Posterior cingulate gyrus (tissue), 11 donors: ENCODE measurements around the gene TCP10L.

ENCODE experiments used
- DNase-seq, 10 donors: peaks; one replicate each; pipeline versions ENCODE4 v3.0.0 to v3.0.0-alpha.2; 2020 to 2021; ENCODE audit warnings: mixed read lengths in 3 of 10
- intact Hi-C: fragments of 100-400 bp; cut with DNase I; formaldehyde crosslinking; loops from one replicate; pipeline ENCODE4 v1.15.1; 2023

Gene TCP10L

GRCh38 chr21:32590130-32590529 lies 4.8 kb upstream of the TCP10L start:
- peak in 1 of 10 donors; percentile 49 for DNase-seq
- intact Hi-C loops: no loop called here

- intact Hi-C loops: no loop called here
- DNase-seq: no peak
Measured at GRCh38 chr21:32587651-32588050, 2.3 kb upstream of the TCP10L start.

DNA sequence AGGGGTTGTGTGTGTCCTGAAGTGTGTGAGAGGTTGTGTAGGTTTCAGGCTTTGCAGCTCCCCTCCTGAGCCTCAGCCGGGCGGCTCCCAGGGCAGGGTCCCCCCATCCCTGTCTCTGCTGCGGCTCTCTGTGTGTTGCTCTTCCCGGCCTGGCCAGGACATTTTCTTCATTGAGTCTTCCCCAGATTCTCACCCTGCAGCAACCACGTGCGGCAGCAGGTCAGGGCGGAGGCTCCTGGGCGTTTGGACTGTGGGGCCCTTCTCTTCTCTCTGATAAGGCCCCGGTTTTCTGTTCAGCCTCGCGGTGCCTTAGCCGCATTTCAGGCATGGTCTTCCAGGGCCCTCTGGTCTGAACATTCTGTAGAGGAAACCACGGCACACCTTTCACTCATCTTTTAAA lies 1.8 kb upstream of the TCP10L start:
- DNase-seq: no peak
- intact Hi-C loops: no loop called here

DNA sequence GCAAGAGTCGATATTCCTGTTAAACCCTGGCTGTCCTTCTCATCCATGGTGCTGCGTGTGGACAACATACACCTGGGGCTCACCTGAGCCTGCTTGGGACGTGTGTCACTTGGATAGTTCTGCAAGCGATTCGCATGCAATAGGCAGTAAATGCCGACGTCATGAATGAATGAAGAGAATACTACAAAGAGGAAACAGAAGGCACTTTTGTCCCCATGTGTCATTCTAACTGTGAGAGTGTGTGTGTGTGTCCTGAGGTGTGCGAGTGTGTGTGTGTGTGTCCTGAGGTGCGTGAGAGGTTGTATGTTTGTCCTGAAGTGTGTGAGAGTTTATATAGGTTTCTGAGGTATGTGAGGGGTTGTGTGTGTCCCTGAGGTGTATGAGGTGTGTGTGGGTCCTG lies 647 bp upstream of the TCP10L start:
- intact Hi-C loops: no loop called here
- DNase-seq: no peak

- intact Hi-C loops: no loop called here
Measured at GRCh38 chr21:32584472-32584871, 851 bp downstream of the TCP10L start.

DNA sequence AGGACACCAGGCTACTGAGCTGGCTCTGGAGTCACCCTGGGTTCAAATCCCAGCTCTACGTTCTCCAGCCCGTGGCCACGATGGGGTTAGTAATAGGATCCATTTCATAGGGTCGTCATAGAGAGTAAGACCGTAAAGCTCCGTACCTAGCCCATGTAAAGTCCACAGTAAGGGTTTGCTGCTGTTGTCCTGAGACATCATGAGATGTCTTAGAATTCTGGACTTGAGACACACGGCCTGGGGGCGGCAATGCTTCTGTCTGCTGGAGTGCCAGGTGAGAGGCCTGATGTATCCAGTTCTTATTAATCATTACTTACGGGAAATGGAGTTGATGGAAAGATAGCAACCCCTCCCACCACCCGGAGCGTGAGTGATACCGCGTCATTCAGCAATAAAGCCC lies 3.6 kb downstream of the TCP10L start:
- DNase-seq: no peak
- intact Hi-C loops: no loop called here

More at GRCh38 chr21:32584472-32584871, 851 bp downstream of the TCP10L start:
- no peak for DNase-seq

DNA sequence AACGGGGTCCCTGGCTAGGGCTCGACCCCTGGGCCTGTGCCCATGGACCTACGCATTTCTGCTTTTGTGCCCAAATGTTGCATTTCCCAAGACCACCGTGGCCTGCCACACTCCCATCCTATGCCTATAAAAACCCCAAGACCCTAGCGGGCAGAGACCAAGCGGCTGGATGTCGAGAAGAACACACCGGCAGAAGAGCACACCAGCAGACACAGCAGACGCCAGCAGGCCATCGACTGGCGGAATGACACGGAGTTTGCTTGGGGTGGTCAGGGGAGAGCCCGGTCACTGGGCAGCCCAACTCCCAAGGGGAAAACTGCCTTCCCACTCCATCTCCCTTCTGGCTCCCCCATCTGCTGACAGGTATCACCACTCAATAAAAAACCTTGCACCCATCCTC lies 4.4 kb downstream of the TCP10L start:
- intact Hi-C loops: no loop called here
- peak in 1 of 10 donors; percentile 79 for DNase-seq

GRCh38 chr21:32578107-32578691 lies 7.1 kb downstream of the TCP10L start:
- peak in 1 of 10 donors; percentile 84 for DNase-seq
- intact Hi-C loops: no loop called here

DNA sequence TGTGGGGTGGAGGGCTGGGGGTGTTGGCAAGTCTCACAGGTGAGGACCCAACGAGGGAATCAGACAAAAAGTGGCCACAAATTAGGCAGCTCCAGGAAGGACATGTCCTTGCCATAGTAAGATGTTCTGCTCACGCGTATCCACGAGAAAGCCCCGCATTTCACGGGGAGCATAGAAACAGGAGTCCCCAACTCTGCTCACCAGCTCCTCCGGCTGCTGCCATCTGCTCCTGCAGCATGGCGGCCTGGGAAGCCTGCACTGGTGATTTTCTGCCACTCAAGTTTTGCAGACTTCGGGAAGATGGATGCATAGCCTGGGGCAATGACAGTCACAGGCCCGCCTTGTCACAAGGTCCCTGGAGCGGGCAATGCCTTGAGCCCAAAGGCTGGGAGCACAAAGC lies 9.3 kb downstream of the TCP10L start:
- peak in 1 of 10 donors; percentile 75 for DNase-seq
- intact Hi-C loops: no loop called here

- intact Hi-C loops: no loop called here
- DNase-seq: peak in 1 of 10 donors; percentile 81
Measured at GRCh38 chr21:32574946-32575925, 10.1 kb downstream of the TCP10L start.

DNA sequence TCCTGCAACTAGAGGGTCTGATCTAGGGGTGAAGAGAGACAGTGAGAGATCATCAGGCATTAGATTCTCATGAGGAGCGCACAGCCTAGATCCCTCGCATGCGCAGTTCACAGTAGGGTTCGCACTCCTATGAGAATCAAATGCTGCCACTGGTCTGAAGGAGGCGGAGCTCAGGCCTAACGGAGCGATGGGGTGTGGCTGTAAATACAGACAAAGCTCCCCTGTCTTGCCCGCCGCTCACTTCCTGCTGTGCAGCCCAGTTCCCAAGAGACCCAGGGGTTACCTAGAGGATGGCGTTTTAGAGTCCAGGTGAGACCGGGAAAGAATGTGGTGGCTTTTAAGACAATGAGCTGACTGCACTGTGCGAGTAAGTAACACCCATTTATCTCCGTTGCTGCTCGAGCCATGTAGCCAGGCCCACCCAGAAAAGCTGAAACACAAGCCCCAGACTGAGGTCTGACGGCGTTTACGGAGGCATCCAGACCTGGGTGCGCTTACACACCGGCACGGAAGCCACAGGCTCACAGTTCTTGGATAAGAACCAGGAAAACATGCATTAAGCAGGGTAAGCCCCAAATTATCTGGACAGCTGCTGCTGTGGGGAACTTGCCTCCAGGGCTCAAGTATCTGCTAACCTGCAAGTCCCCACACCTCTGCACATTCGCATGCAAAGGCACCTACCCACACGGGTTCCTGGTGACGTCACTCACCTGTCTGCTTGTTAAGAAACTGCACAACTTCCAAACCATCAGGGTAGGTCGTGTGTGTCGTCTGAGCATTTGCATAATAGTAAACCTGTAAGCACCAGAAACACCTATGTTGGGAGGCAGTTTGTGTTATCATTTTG lies 12.5 kb downstream of the TCP10L start:
- DNase-seq: no peak
- intact Hi-C loops: no loop called here

DNA sequence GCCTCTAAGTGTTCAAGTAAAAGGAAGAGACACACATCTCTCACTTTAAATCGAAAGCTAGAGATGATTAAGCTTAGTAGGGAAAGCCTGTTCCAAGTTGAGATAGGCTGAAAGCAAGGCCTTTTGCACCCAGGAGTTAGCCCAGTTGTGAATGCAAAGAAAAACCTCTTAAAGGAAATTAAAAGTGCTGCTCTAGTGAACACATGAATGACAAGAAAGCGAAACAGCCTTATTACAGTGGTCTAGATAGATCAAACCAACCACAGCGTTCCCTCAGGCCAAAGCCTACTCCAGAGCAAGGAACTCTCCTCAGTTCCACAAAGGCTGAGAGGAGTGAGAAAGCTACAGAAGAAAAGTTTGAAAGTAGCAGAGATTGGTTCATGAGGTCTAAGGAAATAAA lies 14.9 kb downstream of the TCP10L start:
- intact Hi-C loops: no loop called here
- DNase-seq: no peak

- intact Hi-C loops: loop anchor here (1.0 to 5.0 kb wide), 2 partner anchors 142 to 155 kb away; no protein-coding TSS in a partner anchor
- DNase-seq: peak; percentile 27 to 95 (median 69)
Measured at GRCh38 chr21:32569261-32570230, 15.8 kb downstream of the TCP10L start.

DNA sequence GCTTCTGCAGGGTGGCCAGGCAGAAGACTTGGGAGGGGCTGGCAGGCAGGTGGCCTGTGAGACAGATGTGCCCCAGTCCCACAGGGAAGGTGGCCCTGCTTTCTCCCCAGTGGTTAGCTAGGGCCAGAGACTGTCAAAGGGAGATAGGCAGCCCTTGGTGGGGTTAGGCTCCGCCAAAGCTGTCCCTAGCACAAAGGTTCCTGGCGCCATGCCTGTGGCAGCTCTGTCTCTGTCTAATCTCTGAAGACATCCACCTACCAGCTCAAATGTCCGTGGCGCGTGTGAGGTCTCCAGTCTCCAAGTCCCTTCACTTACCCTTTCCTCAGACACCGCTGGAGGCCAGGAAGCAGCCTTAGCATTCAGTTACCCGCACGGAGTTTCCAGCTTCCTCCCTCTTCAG lies 17.7 kb downstream of the TCP10L start:
- no peak for DNase-seq
- intact Hi-C loops: loop anchor here (5.0 kb wide), 1 partner anchor 140 kb away; no protein-coding TSS in a partner anchor

- intact Hi-C loops: loop anchor here (5.0 kb wide), 1 partner anchor 140 kb away; no protein-coding TSS in a partner anchor
- no peak for DNase-seq
Measured at GRCh38 chr21:32566741-32567389, 18.5 kb downstream of the TCP10L start.

DNA sequence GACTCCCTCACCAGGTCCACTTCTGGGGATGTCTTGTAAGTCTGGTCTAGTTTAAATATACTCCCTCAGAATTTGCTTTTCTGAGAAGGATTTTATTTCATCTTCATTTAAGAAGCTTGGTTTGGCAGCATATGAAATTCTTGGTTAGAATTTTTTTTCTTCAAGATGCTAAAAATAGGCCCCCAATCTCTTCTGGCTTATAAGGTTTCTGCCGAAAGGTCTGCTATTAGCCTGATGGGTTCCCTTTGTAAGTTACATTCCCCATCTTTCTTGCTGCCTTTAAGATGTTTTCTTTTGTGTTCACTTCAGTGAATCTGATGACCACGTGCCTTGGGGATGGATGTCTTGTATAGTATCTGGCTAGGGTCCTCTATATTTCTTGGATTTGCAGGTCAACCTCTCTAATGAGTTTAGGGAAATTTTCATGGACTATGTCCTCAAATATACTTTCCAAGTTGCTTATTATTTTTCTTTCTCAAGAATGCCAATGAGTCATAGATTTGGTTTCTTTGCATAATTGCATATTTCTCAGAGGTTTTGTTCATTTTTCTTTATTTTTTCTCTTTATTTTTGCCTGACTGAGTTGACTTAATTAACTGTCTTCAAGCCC lies 19.4 kb downstream of the TCP10L start:
- intact Hi-C loops: loop anchor here (5.0 kb wide), 1 partner anchor 139 kb away; no protein-coding TSS in a partner anchor
- DNase-seq: no peak

GRCh38 chr21:32562915-32563314 lies 22.4 kb downstream of the TCP10L start:
- intact Hi-C loops: no loop called here

DNA sequence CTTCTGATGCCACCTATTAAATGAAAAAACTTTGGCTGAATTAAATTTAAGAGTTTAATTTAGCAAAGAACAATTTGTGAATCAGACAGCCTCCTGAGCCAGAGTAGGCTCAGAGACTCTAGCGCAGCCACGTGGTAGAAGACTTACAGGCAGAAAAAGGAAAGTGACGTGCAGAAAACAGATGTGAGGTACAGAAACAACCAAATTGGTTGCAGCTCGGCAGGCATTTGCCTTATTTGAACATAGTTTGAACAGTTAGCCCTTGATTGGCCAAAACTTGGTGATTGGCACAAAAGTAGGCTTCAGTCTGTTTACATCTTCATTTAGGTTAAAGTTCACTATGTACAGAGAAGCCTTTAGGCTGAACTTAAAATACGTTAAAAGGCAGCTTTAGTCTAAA lies 22.9 kb downstream of the TCP10L start:
- intact Hi-C loops: no loop called here
- peak in 3 of 10 donors; percentile 18 to 32 (median 25) for DNase-seq

More at GRCh38 chr21:32562915-32563314, 22.4 kb downstream of the TCP10L start:
- no peak for DNase-seq
